HG02943 (cell line): Measurements from ENCODE around the gene RPS8.
"Not testable (repeated sequence)": the region's sequence is repeated elsewhere in the genome, so short reads cannot be mapped to it uniquely, and the experiment has no call there.

Source experiments
- ATAC-seq: cut with Tn5 transposase; IDR thresholded peaks from one replicate; pipeline ENCODE4 v1.9.1; 2021; ENCODE audit warnings: mild to moderate bottlenecking, low read depth, moderate library complexity; ENCODE audit not compliant: unreplicated experiment

Gene RPS8

GRCh38 chr1:44778705-44779576, 3.6 kb downstream of the RPS8 start:
- ATAC-seq = no peak

DNA sequence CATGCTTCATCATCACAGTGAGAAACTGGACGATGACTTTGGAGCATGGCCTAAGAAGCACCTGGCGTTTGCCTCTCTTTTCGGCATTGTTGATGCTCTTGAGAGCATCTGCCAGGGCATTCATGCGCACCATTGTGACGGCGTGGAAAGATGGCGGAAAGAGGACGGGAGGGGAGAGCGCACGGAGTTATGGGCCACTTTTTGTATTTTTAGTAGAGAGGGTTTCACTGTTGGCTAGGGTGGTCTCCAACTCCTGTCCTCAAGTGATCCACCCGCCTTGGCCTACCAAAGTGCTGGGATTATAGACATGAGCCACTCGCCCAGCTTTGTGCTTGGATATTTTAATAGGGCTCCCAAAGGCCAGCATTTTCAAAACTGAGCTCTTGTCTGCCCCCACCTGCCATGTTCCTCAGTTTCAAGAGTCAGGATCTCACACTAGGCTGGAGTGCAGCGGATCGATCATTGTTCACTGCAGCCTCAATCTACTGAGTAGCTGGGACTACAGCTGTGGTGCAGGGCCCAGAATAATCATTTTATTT, 5.3 kb downstream of the RPS8 start:
- ATAC-seq = no peak

DNA sequence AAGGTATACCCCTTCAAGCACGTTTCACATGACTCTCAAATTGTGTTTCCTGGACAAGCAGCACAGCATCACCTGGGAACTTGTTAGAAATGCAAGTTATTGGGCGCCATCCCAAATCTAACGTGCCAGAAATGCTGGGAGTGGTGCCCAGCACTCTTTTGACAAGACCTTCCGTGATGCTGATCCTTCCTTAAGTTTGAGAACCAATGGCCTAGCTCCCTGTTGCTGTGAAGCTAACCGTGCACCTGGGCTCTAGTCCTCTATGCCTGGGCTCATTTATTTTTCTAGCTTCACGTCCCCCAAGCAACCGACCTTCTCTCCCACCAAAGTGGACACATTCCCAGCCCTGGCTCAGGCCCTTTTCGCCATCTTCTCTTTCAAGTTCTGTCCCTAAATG, 8.4 kb downstream of the RPS8 start:
- ATAC-seq = no peak

- no peak for ATAC-seq
Measured at GRCh38 chr1:44784094-44785028, 9.0 kb downstream of the RPS8 start.

DNA sequence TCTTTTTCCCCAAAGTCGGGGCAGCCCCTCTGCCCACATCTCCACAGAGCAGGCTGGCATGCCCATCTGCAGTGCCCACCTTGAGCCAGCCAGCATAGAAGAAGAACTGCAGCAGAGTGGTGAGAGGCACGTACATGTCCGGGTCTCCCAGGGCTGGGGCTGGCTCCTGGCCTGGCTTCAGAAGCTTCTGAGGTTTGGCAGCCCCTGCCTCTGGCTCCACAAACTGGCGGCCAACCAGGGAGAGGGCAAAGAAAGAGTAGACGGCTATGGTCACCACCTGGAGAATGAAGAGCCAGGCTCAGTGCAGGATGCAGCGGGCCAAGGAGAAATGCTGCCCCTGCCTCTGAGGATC, 9.7 kb downstream of the RPS8 start:
- no peak for ATAC-seq

DNA sequence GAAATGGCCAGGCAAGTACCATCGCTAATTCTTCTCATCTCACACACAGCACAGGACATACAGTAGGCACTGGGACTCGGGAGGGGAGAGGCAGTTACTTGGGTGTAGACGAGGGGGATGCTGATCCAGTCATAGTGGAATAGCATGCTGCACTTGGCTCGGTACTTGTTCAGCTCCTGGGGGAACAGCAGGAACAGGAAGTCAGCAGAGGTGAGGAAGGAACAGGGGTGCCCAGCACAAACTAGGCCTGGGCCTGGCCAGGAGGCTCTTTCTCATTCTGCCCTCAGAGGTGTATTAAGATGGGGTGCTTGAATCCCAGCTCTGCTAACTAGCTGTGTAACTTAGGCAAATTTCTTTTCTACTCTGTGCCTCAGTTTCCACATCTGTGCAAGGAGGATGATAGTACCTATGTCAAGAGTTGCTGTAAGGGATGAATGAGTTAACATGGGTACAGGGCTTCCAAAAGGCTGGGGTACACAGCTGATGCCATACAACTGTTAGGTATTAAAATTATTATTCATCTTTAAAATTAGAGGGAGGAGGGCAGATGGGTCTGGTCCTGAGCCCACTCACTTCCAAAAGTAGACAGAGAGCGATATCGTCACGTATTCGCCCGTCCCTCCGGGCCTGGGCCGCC, 10.3 kb downstream of the RPS8 start:
- no peak for ATAC-seq

- no peak for ATAC-seq
Measured at GRCh38 chr1:44786138-44786840, 10.9 kb downstream of the RPS8 start.

- no peak for ATAC-seq
Measured at GRCh38 chr1:44786841-44787426, 11.6 kb downstream of the RPS8 start.

- no peak for ATAC-seq
Measured at GRCh38 chr1:44787506-44787905, 12.2 kb downstream of the RPS8 start.

GRCh38 chr1:44788120-44788860, 12.9 kb downstream of the RPS8 start, which contains the start of gene BEST4:
BEST4 (minus strand) TSS chr1:44788170; CDS start chr1:44787705, 465 bp downstream.
- ATAC-seq = no peak

DNA sequence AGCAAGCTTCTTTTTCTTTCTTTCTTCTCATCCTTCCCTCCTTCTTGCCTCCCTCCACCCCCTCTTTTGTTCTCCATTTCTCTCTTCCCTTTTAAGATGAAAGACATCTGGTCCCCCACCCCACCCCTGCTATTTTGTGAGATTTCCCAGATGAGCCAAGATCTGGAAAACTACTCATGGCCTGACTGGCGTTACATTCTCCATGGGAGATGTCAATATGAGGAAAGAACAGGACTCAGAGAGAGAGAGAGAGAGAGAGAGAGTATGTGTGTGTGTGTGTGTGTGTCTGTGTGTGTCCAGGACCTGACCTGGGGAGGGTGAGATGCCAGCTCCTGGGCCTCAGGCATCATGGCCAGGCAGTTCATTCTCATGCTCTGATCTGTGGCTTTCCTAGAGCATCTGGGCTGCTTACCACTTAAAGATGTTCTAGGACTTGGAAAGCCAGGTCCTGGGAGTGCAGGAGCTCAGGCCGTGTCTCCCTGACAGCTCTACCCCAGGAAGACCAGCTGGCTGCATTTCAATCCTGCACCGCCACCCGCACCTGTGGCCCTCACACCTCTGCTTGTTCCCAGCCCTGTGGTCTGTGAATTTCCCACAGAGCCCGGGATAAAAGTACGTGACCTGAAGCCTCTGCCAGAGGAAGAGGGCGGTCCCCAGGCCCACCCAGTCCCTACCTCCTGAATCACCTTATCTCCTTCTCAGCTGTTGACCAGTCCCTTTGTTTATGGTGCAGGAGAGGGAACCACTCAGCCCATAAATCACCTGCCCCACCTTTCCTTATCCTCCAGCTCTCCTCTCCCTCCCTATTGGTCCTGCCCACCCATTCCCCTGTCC, 15.8 kb downstream of the RPS8 start:
- ATAC-seq = no peak

DNA sequence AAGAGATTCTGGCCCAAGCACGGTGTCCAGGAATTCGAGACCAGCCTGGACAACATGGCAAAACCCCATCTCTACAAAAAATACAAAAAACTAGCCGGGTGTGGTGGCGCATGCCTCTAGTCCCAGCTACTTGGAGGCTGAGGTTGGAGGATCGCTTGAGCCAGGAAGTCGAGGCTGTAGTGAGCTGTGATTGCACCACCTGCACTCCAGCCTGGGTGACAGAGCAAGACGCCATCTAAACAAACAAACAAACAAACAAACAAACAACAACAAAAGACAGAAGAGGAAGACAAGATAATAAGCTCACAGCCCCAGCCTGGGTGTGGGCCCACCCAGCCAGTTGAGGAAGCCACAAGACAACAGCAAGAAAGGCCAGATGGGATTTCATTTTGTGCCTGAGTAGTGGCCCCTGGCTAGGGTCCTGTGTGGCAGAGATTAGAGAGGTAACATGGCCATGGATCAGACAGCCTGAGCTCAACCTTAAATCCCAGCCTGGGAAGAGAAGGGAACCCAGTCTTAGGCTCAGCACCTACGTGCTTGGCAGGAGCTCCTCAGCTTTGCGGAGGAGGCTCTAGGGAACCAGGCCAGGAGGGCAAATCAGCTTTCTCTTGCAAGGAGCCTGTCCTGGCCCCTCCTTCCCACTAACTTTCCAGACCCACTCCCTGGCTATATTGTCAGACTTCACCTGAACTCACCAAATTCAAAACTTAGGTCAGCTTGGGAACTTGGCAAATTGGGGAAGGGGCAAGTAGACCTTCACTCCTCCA, 17.6 kb downstream of the RPS8 start:
- ATAC-seq = no peak

DNA sequence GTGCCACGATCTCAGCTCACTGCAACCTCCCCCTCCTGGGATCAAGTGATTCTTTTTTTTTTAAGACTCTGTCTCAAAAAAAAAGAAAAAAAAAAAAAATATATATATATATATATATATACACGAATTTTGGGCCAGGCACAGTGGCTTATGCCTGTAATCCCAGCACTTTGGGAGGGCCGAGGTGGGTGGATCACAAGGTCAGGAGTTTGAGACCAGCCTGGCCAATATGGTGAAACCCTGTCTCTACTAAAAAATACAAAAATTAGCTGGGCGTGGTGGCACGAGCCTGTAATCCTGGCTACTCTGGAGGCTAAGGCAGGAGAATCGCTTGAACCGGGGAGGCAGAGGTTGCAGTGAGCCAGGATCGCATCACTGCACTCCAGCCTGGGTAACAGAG, 22.5 kb downstream of the RPS8 start:
- ATAC-seq = not testable (repeated sequence)

GRCh38 chr1:44798481-44799365, 23.4 kb downstream of the RPS8 start:
- ATAC-seq = no peak

- peak; percentile 72 for ATAC-seq
Measured at GRCh38 chr1:44799770-44800584, 24.6 kb downstream of the RPS8 start, which contains the start of gene PLK3. PLK3 (plus strand) TSS chr1:44800377; CDS start chr1:44800464, 87 bp downstream.
